ENCODE results near the gene EEF1G.

EEF1G gene

DNA sequence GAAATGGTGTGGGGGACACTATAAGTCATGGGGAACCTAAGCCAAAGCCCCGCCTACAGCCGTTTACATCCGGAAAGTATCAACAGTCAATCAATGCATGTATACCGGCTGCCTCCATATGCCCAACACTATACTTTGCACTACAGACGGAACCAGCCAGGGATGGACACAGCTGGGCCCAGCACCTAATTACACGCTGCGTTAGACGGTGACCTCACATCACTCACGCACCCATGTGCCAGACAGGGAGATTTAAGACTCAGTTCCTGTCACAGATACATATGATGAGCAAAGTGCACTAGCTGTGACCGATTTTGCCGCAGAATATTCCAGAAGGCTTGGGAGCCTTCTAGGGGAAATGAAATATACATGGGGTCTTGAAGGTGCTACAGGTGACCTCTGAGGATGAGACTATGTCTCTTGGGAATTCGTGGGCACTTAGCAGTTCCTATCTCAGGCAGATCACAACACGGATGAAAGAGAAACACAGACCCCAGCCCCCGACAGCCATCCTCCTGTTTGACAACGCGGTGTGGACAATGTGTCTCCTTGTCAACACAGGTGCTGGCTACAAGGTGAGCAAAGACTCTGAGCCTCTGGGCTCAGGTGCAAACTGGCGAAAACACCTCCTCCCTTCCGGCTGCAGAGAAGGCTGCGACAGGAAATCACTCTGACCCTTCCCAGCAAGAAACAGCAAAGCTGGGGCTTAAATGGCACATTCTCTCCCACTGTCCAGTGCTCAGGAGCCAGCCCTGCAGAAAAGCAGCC is 35.0 kb downstream of the EEF1G start:
- no peak for DNase-seq (ENCODE audit: low read depth)

DNA sequence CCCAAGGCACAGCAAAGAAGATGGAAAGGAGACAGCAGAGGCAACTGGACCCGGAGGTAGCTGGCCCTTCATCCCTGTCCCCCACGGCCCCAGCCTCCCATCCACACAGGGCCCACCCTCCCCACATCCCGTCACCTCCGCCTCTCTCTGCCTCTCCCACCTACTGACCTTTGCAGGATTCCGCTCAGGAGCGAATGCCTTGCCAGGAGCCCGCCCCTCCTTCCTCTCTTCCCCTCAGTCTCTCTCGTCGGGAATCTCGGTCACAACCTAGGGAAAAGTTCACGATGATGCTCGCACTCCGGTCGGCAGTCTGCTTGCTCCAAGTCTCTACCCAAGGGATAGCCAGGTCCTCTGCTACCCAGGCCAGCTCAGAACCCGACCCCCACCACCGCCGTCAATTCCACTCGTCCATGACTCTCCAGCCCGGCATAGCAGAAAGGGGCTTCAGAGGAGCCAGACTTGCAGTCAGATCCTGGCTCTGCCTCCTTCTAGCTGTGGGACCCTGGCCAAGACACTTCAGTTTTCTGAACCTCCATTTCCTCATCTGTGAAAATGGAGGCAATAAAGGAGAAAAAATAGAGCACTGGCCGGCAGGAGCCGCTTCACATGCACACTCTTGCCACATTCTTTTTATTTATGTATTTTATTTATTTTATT is 37.3 kb downstream of the EEF1G start:
- no peak for DNase-seq (ENCODE audit: low read depth)

DNA sequence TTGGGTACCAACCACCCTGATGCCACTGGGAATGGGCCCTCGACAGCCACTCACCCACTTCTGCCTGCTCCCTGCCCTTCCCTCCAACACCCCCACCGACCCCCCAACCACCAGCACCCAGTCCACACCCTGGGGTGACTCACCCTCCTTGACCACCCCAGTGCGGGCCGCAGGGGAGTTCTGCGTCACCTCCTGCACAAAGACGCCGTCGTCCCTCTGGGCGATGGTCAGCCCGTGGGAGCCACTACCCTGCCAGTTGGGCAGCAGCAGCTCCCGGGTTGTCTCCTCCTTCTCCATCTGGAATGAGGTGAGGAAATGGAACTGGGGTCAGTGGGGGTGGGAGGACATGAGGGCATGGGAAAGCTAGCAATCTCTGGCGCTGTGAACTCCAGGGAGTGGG is 37.9 kb downstream of the EEF1G start:
- no peak for DNase-seq (ENCODE audit: low read depth)

DNA sequence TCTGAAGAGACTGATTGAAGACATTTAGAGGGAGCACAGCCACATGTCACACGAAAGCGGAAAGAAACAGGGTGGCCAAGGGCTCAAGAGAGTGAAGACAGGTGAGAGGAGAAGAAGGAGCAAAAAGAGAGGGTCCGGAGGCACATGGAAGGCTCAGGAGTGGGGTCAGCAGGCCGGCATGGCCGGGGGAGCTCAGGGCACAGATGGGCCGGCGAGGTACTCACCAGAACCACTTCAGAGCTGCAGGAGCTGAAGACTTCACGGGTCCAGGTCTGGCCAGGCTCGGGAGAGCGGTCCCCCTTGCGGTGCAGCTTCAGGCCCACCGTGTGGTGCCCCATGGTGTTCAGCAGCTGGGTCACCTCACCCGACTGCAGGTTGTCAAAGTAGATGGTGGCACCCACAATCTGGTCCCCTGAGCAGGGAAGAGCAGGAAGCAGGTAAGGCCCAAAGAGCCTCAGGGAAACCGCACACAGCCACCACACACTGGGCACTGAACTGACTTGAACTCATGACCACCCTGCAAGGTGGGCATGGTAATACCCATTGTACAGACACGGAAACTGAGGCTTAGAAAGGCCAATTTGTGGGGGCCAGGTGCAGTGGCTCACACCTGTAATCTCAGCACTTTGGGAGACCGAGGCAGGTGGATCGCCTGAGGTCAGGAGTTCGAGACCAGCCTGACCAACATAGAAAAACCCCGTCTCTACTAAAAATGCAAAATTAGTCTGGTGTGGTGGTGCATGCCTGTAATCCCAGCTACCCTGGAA is 38.7 kb downstream of the EEF1G start:
- no peak for DNase-seq (ENCODE audit: low read depth)

DNA sequence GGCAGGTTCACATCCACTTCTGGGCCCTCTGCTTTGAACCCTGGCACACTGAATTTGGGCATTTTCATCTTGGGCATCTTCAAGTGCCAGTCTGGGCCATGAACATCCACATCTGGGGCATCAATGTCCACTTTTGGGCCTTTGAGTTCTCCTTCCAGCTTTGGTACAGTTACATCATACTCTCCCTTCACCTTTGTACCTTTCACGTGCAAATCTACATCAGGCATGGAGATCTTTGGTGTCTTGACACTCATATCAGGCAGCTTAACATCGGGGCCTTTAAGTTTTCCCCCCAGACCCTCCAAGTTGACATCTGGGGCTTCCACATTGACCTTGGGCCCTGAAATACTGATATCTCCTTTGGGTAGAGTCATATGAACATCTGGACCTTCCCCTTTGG is 41.6 kb downstream of the EEF1G start:
- no peak for DNase-seq (ENCODE audit: low read depth)

DNA sequence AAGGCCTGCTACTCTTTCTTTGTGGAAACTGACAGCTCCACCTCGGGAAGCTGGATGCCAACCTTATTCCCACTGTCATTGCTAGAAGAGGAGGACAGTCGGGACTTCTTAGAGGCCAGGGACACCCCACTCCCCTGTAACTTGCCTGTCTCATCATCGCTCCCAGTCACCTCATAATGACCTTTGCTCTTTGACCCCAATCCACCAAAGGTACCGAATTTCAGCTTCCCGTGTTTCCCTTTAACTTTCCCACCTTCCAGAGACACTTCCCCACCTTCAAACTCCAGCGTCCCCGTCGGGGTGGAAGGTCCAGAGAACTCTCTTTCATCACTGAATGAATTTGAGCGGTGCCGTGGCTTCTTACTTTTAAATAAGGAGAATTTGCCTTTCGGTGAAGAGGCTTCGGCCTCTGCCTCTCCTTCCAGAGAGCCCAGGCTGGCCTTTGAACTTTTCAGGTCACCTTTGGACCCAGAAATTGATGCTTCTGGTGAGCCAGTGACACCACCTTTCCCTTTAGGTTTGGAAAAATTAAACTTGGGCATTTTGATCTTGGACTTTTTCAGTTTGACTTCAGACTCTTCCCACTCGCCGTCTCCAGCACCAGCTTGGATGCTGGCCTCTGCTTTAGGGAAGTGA is 56.8 kb downstream of the EEF1G start:
- DNase-seq (ENCODE audit: low read depth) = no peak

DNA sequence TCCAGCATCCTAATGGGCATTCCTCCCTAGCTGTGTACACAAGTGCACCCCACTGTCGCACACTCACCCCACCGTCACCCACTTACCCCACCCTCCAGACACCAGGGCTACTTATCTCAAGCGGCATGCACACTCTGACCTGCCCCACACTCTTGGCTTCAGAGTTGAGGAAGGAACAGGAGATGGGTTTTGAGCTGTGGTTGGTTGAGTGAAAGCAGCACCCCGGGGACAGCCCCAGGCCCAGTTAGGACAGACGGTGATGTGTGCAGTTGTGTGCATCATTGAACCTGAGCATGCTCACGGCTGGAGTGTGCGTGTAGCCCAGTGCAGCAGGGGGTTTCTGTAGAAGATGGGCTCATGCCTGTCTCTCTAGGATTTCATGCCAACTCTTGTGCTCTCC is 59.5 kb downstream of the EEF1G start:
- DNase-seq (ENCODE audit: low read depth) = no peak

DNA sequence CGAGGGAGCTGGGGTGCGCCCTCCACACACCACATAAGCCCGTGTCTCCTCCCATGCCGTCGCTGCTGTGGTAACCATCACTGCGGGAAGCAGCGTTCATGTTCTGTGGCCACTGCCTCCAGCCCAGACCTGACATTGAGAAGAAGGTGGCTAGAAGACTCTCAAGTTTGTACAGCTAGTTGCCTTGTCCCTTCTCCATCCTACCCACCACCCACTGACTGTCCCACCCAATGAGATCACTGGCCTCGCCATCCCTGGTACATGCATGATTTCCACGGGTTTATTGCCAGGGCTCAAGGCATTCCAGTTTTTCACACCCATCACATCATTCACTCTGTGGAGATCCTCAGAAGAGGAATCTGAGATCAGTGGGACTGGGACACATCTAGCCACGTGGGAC is 60.1 kb downstream of the EEF1G start:
- DNase-seq (ENCODE audit: low read depth) = no peak

DNA sequence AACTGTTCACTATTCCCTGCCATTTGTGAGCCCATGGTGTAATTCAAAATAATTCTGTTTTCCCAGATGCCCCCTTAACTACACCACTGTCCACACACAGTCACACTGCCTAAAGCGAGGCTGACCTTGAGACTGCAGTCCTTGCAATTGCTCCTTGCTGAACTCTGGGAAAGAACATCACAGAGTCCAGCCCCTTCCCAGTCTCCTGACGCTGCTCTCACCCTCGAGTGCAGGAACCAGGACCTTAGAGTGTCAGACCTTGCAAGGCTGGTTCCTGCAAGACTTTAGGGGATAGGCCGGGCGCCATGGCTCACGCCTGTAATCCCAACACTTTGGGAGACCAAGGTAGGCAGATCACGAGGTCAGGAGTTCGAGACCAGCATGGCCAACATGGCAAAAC is 60.7 kb downstream of the EEF1G start:
- no peak for DNase-seq (ENCODE audit: low read depth)

Data from CMK (cell line).